Measurements from ENCODE around the gene CAMTA1.
"Not testable (repeated sequence)": the region's sequence is repeated elsewhere in the genome, so short reads cannot be mapped to it uniquely, and the experiment has no call there.

CAMTA1 gene

DNA sequence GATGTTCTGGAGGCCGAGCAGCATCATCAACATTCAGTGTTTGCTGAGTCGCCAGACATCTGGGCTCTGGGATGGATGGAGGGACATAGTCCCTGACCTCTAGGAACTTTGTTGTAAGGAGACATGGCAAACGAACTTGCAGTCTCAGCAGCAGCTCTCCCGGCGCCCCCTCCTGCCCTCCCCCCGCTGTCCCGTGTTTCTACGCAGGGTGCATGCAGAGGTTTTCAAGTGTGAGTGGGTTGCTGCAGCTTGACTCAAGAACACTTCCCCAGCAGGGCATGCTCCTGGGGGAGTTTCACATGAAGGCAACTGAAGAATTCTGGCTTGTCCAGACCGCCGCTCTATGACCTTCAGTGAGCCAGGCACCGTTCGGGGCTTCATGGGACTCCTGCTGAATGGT is 121.9 kb downstream of the CAMTA1 start:
- no peak for DNase-seq (ENCODE audit: low read depth)

GRCh38 chr1:6907676-6908434 is 122.6 kb downstream of the CAMTA1 start:
- DNase-seq (ENCODE audit: low read depth), result no peak

- no peak for DNase-seq (ENCODE audit: low read depth)
Measured at GRCh38 chr1:6909401-6909800, 124.1 kb downstream of the CAMTA1 start.

- DNase-seq (ENCODE audit: low read depth), result no peak
Measured at GRCh38 chr1:6909857-6910256, 124.6 kb downstream of the CAMTA1 start.

DNA sequence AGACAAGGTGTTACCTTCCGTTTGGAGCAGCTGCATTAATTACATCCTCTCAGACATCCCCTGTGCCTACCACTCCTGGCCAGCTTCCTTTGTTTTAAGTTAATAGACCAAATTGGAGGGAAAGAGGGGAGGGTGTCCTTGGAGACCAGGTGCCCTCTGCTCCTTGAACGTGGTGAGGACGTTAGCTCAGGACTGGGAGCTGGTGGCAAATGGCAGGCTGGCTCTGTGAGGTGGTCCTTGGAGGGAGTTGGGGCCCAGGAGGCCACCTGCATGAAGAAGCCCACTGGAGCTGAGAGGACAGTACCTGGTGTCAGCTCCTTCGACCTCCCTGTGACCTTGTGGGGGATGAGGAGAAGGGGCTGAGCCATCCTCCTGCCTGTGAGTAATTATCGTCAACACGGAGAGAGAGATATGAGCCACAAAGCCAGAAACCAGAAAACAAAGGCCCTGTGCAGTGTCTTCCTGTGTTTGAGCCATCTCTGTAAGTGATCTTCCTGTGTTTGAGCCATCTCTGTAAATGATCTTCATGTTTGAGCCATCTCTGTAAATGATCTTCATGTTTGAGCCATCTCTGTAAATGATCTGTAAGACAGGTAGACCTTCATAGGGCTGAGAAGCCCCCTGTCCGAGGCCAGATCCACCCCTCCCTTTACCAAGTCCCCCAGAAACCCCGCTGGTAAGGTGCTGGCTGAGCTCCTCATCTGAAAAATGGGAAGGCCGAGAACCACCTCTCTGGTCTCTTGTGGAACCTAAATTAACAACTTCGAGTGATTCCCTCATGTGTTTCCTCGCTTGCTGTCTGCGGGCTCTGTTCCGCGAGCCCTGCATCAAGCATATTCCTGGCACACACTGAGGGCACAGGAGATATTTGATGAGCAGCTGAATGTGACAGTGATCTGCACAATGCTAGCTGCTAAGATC is 126.0 kb downstream of the CAMTA1 start:
- no peak for DNase-seq (ENCODE audit: low read depth)

- no peak for DNase-seq (ENCODE audit: low read depth)
Measured at GRCh38 chr1:6911974-6912373, 126.7 kb downstream of the CAMTA1 start.

DNA sequence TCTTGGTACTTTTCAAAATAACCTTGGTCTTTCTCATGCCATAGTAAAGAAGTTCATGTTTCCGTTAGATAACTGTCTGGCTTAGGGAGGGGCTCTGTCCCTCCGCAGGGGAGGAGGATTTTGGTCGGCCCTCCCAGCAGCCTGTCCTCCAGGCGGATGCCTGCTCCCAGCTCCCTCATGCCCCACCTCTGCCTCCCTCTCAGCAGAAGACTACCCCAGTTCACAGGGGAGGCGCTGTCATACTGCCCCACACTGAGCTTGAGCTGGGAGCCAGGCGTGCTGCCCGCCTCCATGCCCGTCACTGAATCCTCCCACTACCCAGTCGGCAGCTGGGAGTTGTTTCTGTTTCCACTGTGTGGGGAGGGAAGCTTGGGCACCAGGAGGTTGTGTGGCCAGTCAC is 127.3 kb downstream of the CAMTA1 start:
- no peak for DNase-seq (ENCODE audit: low read depth)

- no peak for DNase-seq (ENCODE audit: low read depth)
Measured at GRCh38 chr1:6913086-6913485, 127.8 kb downstream of the CAMTA1 start.

DNA sequence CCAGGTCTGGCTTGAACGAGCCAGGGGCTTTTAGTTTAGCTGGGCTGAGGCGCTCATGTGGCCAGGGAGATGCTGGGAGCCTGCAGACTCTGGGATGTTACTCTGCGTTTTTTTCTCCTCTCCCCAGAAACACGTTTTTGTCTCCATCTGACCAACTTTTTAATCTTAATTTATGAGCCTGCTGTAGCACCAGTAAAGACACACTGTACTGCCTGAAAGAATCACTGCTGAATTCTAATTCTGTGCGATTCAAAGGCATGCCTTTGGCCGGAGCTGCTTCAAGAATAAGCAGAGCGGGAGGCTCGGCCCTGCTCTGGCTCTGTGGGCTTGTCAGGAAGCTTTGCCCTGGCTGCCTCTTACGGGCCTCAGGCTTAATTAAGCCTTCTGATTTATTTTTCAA is 129.5 kb downstream of the CAMTA1 start:
- no peak for DNase-seq (ENCODE audit: low read depth)

- no peak for DNase-seq (ENCODE audit: low read depth)
Measured at GRCh38 chr1:6915999-6916565, 130.8 kb downstream of the CAMTA1 start.

DNA sequence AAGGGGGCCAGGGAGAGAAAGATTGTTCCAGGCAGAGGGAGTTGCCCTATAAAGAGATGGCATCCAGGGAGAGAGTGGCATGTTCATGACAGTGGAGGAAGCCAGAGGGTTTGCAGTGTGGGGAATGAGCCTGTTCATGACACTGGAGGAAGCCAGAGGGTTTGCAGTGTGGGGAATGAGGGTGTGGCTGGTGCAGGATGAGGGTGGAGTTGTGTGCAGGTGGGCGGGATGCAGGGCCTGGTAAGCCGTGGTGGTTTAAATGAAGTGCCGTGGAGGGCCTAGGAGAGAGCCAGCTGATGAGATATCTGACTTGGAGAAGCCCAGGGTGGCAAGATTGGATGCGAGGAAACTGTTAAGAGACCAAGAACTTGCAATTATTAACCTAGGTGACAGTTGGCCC is 131.8 kb downstream of the CAMTA1 start:
- no peak for DNase-seq (ENCODE audit: low read depth)

DNA sequence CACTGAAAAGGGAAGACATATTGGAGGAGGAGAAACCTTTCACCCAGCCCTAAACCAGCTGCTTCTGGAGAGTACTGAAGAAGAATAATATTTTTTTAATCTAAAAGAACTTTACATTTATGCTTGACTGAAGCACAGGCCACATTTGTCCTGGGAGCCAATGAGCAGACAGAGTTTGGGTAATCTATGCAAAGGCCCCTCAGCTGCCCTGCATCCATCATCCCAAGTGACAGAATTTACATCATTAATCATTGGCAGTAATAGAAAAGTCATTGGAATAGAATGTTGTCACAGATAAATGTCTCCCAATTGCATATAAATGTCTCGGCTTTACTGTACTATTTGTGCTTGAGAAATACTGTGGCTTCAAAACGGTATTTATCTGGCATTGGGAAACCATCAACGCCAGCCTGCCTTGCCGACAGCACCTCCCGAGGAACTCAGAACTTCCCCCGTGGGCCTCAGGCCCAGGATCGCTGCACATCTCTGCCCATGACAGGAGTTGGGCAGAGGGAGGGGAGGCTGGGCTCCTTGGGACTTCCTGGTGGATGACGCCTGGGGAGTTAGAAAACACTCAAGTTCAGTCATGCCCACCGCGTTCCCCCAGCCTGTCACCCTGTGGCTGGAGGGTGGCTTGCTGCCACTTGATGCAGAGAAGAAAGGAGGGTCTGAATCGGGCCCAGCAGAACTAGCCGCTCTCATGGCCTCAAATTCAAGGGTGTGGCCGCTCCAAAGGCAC is 133.1 kb downstream of the CAMTA1 start:
- no peak for DNase-seq (ENCODE audit: low read depth)

- no peak for DNase-seq (ENCODE audit: low read depth)
Measured at GRCh38 chr1:6918925-6919511, 133.8 kb downstream of the CAMTA1 start.

GRCh38 chr1:6921506-6921905 is 136.3 kb downstream of the CAMTA1 start:
- DNase-seq (ENCODE audit: low read depth), result not testable (repeated sequence)

DNA sequence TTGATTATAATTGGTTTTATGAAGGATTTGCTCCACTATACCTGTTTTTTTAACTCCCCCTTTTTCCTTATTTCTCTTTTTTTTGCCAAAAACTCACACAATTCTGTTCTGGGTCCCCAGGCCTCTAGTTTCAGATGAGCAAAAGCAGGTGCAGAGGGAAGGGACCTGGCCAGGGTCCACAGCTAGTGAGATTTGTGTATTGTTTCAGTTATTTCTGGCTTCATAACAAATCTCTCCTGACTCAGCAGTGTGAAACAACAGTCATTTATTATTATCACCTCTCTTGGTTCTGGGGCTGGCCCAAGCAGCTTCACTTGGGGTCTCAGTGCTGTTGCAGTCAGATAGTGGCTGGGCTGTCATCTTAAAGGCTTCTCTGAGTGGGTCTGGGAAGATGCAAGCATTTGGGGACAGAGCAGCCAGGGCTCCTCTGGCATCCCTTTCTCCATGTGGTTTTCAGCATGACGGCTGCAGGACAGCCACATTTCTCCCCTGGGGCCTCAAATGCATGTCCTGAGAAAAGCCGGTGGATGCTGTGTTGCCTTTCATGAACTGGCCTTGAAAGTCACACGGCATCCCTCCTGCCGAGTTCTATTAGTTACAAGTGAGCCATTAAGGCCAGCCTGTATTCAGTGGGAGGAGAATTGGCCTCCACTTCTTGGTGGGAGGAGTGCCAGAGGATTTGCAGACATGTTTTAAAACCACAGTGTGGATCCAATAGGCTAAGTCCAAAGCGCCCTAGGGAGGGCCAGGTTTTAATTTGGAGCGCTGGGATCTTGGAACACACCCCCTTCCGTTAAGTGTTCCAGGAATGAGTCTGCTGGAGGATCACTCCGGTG is 137.1 kb downstream of the CAMTA1 start:
- DNase-seq (ENCODE audit: low read depth), result no peak

DNA sequence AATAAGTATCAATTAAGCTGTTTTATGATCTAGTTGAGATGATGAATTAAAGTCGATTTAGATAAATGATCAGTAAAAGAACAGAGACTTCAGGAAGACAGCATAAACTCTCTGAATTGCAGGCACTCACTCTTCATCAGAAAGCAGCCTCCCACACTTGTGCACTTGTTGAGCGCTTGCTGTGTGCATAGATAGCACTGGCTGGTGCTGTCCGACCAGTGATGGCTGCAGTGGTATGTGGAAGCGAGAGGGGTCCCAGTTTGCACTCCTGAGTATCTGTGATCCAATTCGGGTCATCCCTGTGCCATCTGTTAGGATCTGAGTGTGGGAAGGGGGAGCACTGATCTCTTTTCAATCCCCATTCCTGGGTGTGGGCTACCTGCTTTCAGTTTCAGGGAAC is 137.8 kb downstream of the CAMTA1 start:
- no peak for DNase-seq (ENCODE audit: low read depth)

DNA sequence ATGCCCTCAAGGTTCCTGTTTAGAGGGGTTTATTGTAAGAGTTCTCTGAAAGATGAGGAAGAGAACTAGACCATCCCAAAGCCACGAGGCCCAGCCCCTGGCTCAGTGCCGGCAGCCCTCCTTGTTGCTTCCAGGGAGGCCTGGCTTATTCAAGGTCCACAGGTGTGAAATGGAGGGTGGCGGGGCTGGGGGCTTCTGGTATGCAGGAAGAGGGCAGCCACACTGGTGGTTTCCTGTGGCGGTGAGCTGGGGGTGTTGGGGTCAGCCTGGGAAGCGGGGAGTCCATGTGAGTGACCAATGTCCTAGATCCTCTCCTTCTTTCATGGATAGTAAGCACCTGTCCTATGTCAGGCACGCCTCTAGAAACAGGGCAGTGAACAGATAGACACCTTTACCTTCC is 138.2 kb downstream of the CAMTA1 start:
- no peak for DNase-seq (ENCODE audit: low read depth)

DNA sequence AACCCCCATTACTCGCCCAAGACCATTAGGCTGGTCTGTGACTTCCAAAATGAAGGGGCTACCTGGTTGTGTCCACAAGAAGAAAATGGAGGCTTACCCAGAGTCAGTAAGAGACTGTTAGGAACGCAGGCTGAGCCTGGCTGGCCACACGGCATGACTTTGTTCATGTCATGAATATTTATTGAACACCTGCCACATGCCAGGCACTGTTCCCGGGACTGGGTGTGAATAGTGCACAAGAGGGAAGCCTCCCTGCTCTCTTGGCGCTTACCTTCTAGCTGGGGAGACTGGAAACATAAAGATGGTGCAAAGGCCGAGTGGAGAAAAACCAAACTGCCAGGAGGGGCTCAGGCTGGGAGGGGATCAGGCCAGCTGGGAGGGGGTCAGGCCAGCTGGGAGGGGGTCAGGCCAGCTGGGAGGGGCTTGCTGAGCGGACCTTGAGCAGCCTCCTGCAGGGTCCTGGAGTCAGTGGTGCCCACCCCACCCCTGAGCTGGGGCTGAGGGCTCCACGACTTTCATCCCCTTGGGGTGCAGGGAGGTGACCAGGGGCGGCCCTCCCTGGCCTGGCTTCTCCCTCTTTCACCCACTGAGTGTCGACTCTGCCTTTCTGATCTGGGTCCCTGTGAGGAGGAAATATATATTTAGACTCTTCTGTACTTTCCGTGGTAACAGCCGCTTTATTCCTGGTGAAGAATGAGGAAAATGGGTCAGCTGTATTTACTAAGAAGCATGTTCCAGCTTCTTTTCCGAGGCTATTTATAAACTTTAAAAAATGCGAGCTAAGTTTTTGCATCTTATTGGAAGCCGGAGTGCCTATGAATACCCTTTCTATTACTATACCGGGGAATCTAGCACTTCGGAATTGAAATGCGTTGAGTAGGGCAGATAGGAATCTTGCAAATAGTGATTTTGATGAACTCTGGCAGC is 139.0 kb downstream of the CAMTA1 start:
- no peak for DNase-seq (ENCODE audit: low read depth)

DNA sequence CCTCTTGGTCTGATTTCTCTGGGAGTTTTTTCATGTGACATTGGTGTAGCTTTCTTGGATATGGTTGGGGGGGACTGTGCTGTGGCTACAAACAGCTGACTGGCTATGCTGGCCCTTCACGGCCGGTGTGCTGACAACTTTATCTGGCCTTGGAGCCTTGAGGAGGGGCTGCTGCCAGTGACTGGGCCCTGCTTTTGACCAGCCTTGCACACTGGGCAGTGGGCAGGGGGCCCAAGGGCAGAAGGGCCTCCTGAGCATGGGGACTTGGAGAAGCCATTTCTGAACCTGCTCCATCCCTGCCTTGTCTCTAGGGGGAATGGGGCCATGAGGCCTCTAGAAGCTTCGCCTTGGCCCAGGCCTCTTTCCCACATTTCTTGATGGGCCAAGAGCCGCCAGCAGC is 139.6 kb downstream of the CAMTA1 start:
- DNase-seq (ENCODE audit: low read depth), result no peak

DNA sequence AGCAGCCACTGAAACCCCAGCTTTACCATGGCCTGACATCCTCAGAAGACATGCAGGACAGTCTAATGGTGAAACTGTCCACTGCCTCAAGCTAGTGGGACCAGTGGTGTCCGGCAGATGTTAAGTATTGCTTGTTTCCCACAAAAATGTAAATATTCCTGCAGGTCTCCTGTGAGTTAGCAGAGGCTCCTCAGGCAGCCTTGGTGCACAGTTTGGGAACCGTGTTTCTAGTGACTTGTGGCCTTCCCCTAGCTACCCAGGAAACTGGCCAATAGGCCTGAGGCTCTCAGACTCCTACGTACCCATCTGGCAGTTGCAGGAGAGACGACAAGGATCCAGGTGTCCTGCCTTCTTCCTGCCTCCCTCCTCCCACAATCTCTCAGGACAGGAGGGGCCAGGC is 142.4 kb downstream of the CAMTA1 start:
- DNase-seq (ENCODE audit: low read depth), result no peak
